HG03139 (cell line): ENCODE results near the gene TMEM270.
"Not testable (repeated sequence)": the region's sequence is repeated elsewhere in the genome, so short reads cannot be mapped to it uniquely, and the experiment has no call there.

ENCODE experiments used
- ATAC-seq: cut with Tn5 transposase; IDR thresholded peaks from one replicate; pipeline ENCODE4 v1.9.1; 2021; ENCODE audit not compliant: unreplicated experiment

The TMEM270 gene

DNA sequence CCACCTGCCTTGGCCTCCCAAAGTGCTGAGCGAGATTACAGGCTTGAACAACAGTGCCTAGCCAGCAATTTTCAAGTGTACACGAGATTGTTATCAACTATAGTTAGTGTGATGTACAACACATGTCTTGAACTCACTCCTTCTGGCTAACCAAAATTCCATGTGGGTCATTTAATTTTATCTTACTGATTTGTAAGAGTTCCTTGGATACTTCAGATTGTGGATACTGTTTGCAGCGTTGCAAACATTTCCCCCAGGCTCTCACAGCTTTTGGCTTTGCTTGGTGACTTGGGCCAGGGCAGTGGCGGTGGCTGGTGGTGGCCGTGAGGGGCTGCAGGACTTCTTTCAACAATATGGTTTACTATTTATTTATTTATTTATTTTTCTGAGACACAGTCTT is 8.5 kb upstream of the TMEM270 start:
- ATAC-seq: no peak

GRCh38 chr7:73856941-73857340 is 4.0 kb upstream of the TMEM270 start:
- ATAC-seq: no peak

DNA sequence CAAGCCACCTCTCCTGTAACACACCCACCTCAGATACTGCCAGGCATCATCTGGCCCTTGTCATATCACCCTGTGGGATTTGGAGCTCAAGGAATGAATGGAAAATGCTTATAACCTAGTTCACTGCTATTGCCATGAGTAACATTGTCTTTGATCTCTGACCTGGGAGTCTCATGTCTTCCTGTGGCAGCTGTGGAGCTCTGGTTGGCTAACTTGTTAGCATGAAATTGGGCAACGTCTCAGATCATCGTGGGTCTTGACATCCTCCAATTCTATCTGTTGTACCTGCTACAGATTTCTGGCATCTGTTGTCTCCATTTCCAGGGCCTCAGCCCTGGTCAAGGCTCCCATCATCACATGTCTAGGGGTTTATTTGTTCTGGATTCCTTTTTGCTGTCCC is 2.2 kb upstream of the TMEM270 start:
- no peak for ATAC-seq

DNA sequence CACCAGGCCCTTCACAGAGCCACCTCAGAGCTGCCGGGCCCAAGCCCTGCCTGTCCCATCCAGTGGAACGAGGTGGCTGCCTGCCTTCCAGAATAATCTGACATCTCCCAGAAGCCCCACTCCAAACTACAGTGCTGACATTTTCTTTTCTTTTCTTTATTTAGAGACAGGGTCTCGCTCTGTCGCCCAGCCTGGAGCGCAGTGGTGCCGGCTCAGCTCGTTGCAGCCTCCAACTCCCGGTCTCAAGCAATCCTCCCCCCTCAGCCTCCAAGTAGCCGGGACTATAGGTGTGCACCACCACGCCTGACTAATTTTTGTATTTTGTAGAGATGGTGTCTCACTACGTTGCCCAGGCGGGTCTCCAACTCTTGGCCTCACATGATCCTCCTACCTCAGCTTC is 346 bp downstream of the TMEM270 start:
- ATAC-seq: no peak

DNA sequence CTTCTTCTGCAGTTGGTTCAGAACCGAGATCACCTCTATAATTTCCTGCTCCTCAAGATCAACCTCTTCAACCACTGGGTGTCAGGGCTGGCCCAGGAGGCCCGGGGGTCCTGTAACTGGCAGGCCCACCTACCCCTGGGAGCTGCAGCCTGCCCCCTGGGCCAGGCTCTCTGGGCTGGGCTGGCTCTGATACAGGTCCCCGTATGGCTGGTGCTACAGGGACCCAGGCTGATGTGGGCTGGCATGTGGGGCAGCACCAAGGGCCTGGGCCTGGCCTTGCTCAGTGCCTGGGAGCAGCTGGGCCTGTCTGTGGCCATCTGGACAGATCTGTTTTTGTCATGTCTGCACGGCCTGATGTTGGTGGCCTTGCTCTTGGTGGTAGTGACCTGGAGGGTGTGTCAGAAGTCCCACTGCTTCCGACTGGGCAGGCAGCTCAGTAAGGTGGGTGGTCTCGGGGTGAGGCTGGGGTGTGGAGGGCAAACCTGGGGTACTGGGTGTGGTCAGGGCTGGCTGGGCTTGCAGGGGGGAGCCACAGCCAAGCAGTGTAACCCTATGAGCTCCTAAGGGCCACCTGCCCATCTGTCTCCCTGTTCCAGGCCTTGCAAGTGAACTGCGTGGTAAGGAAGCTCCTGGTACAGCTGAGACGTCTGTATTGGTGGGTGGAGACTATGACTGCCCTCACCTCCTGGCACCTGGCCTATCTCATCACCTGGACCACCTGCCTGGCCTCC is 4.2 kb downstream of the TMEM270 start:
- ATAC-seq: no peak

- ATAC-seq: no peak
These were observed 4.9 kb downstream of the TMEM270 start for GRCh38 chr7:73865738-73866445.

GRCh38 chr7:73866446-73866767 is 5.4 kb downstream of the TMEM270 start:
- ATAC-seq: no peak

DNA sequence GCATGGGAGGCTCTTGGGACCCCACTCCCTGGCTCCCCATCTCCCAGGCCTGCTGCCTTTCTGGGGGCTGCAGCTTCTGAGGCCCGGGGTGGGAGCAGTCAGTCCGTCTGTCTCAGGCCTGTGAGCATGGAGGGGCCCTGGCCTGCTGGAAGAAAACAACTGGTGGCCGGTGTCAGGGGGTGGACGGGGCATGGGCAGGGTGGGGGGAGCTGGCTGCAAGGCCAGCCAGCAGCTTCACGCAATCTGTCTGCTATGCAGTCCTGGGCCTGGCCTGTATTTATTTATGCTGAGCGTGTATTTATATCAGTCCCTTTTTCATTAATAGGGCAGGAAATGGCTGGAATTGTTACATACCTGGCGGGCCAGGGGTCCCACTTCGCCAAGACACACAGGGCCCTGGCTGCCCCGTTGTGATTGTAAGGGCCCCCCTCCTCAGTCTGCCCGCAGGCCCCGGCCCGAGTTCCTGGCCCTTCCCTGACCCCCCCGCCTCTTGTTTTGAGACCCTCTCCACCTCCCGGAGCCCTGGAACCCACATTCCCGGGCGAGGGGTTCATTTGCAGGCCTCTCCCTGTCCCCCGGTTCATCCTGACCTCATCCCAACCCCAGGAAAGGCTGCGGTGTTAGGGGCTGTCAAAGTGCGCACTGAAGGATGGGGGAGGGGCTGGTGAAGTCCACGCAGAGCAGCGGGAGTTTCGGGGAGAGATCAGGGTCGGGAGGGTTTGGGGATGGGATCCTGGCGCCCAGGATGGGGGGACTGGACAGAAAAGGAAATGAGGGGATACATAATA is 8.2 kb downstream of the TMEM270 start:
- ATAC-seq: no peak

GRCh38 chr7:73870041-73870492 is 9.1 kb downstream of the TMEM270 start:
- ATAC-seq: no peak

DNA sequence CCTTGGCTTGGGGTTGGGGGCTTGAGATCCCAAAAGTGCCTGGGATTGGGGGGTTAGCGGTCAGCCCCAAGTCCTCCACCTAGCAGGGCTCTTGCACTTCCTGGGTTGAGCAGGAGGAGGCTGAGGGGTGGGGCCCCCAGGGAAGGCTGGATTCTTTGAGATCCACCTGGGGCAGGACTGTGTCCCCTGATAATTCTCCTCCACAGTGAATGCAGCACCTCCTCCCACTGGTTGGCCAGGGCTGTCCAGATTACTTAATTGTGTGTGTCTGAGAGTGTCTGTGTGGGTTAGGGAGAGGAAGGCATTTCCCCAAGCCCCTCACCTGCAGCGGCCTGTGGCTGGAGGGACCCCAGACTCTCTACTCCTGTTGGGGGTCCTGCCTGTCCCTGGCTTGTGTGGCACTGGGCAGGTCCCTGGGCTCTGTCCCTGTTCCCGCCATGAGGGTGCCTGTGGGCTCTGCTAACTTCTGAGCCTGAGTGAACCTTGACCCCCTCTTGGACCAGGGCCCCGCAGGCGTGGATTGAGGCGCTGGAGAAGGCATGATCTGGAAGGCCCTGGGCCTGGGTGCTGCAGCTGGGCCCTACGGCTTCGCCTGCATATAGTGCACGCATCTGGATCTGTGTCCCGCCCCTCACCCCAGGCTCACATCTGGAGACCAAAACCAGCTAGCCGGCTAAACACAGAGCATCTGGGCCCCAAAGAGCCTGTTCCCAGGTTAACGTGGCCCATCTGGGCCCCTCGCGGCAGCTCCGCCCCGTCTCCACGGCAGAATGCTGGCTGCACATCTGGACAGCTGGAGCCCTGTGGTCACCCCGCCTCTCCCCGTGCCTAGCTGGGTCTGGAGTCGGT is 10.4 kb downstream of the TMEM270 start:
- ATAC-seq: no peak

GRCh38 chr7:73872056-73872908 is 11.3 kb downstream of the TMEM270 start:
- ATAC-seq: no peak

DNA sequence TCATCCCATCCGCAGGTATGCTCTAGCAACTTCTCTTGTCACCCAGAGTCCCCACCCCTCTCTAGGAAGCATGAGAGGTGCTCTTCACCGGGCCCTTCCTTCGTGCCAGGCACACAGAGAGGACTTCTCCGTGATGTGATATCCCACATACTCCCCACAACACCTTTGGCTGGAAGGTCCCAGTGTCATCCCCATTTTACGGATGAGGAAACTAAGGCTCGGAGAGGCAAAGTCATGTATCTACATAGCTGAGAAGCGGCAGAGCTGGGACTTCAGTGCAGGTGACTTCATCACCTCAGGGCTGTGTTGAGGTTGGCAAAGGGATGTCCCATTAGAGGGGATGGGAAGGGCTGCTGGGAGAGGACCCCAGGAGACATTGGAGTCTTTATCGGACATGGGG is 15.4 kb downstream of the TMEM270 start:
- no peak for ATAC-seq

- ATAC-seq: no peak
These were observed 16.0 kb downstream of the TMEM270 start for GRCh38 chr7:73876973-73877372.

- ATAC-seq: no peak
These were observed 19.2 kb downstream of the TMEM270 start for GRCh38 chr7:73879977-73880681.

DNA sequence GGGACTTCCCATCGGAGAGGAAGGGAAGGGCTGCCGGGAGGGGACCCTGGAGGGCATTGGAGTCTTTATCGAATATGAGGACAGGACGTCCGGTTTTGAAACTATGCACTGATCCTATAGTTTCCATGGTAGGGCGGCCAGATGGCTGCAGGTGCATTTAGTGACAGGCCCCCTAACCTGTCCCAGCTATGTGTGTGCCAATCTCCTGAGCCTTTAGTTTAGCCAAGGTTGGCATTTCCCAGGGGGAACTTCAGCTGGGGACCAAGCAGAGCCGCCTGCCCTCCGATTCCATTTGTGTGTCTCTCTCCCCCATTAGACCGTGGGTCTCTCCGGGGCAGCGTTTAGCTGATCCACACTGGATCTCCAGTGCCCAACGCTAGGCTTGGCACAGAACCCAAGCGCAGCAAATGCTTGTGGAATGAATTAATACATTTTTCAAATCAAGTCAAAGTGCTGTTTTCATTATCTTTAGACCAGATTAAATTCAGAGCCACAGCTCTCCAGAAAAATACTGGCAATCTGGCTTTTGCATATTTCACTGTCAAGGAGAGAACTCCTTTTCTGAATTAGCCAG is 19.9 kb downstream of the TMEM270 start:
- ATAC-seq: no peak

- ATAC-seq: no peak
These were observed 20.5 kb downstream of the TMEM270 start for GRCh38 chr7:73881352-73882046.

GRCh38 chr7:73882047-73882402 is 21.1 kb downstream of the TMEM270 start:
- ATAC-seq: no peak

DNA sequence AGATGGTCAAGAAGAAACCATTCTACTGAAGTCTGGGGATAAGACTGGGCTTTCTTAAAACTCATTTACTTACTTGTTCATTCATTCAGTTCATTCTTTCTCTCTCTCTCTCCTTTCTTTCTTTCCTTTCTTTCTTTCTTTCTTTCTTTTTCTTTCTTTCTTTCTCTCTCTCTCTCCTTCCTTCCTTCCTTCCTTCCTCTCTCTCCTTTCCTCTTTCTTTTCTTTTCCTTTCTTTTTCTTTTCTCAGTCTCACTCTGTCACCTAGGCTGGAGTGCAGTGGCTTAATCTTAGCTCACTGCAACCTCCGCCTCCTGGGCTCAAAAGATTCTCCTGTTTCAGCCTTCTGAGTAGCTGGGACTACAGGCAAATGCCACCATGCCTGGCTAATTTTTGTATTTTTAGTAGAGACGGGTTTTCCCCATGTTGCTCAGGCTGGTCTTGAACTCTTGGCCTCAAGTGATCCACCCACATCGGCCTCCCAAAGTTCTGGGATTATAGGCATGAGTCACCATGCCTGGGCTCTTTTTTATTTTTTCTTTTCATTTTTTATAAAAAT is 24.0 kb downstream of the TMEM270 start:
- ATAC-seq: not testable (repeated sequence)
